NB4 (cell line): ENCODE results near the gene SEMA3E.
A peak's percentile ranks its signal among the peaks of the same experiment; 100 is the strongest.

Experiments
- DNase-seq: peaks from one replicate; pipeline ENCODE4 v3.0.0; 2010; ENCODE audit warnings: low read depth
- H3K4me3 ChIP-seq: one replicate; pipeline ENCODE4 v1.5.1; 2011; ENCODE audit warnings: mild to moderate bottlenecking, low read depth, low read length, moderate library complexity
- MYC ChIP-seq: IDR thresholded peaks from 2 replicates; pipeline ENCODE4 v1.6.1; 2011; ENCODE audit warnings: low read depth, low read length
- POLR2A ChIP-seq: IDR thresholded peaks from 2 replicates; pipeline ENCODE4 v1.6.1; 2011; ENCODE audit warnings: mild to moderate bottlenecking; ENCODE audit not compliant: insufficient read length; ENCODE audit errors: extremely low read depth
- TF ChIP-seq, protein P1 (sequence below): IDR thresholded peaks from one replicate; pipeline ENCODE4 v1.5.1; 2012; ENCODE audit warnings: low read depth, low read length
- TF ChIP-seq, protein P2 (sequence below): IDR thresholded peaks from 2 replicates; pipeline ENCODE4 v1.6.1; 2011; ENCODE audit warnings: low read depth, low read length

The SEMA3E gene

DNA sequence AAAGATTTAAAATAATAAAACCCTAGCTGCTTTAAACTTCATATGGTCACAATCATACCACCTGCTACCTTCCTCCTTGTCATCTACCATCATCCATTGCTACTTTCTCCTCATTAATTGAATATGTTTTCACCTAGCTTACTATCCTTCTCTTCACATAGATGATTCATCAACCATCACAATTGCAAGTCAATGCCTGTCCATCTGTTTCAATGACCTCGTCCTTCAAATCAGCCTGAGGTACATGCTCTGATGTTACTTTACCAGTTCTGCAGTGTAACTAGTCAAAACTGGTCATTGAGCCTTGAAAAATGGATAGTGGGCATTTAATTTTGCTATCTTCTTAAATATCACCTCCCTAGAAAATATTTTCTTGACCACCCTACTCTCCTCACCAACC, 164.7 kb downstream of the SEMA3E start:
- TF ChIP-seq POLR2A (no peak), MYC (no peak)
- TF ChIP-seq, protein P1, sequence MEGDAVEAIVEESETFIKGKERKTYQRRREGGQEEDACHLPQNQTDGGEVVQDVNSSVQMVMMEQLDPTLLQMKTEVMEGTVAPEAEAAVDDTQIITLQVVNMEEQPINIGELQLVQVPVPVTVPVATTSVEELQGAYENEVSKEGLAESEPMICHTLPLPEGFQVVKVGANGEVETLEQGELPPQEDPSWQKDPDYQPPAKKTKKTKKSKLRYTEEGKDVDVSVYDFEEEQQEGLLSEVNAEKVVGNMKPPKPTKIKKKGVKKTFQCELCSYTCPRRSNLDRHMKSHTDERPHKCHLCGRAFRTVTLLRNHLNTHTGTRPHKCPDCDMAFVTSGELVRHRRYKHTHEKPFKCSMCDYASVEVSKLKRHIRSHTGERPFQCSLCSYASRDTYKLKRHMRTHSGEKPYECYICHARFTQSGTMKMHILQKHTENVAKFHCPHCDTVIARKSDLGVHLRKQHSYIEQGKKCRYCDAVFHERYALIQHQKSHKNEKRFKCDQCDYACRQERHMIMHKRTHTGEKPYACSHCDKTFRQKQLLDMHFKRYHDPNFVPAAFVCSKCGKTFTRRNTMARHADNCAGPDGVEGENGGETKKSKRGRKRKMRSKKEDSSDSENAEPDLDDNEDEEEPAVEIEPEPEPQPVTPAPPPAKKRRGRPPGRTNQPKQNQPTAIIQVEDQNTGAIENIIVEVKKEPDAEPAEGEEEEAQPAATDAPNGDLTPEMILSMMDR: no peak
- TF ChIP-seq, protein P2, sequence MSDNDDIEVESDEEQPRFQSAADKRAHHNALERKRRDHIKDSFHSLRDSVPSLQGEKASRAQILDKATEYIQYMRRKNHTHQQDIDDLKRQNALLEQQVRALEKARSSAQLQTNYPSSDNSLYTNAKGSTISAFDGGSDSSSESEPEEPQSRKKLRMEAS: no peak
- no peak overlapping the region for H3K4me3 ChIP-seq
- DNase-seq: no peak

DNA sequence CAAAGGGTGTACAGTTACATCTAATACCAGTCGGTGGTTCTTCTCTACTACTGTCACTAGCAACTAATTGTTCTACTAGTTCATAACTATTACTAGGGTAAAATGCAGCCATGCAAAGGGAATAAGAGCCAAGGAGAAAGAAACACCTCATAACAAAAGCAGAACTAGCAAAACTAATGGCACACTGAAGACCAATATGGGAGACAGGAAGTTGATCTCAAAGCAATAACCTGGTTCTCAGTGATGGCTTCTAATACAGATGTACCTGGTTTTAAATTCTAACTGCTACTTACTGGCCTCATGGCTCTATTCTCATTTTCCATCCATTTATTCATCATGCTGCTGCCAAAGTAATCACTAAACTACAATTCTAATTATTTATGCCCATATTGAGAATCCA, 170.3 kb downstream of the SEMA3E start:
- TF ChIP-seq MYC (no peak), POLR2A (no peak)
- TF ChIP-seq, protein P1: no peak
- TF ChIP-seq, protein P2: no peak
- no peak overlapping the region for H3K4me3 ChIP-seq
- DNase-seq: no peak

DNA sequence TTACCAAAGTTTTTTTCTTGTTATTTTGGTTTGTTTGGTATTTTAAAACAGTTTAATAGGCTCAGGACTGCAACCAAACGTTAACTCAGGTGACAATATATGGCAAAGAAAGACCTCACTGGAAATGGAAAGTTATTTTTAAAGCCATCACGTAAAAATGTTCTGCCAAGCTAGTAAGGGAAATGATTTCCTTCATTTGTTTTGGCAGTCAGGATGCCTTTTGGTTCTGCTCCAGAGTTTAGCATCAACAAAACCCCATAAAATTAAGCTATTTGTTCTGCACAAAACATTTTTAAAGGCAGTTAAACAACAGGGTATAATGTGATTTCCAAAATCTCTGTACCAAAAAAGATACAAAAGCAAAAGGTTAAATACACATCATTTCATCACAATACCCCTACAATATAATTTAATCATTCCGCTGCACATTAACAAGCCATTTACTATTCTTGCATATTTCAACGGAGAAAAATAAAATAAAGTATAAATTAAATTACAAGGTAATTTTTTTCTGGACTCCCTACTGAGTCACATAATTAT, 172.4 kb downstream of the SEMA3E start:
- no peak for DNase-seq
- no peak for TF ChIP-seq MYC
- TF ChIP-seq, protein P2: no peak
- no peak for TF ChIP-seq POLR2A
- TF ChIP-seq, protein P1: no peak
- no peak overlapping the region for H3K4me3 ChIP-seq

DNA sequence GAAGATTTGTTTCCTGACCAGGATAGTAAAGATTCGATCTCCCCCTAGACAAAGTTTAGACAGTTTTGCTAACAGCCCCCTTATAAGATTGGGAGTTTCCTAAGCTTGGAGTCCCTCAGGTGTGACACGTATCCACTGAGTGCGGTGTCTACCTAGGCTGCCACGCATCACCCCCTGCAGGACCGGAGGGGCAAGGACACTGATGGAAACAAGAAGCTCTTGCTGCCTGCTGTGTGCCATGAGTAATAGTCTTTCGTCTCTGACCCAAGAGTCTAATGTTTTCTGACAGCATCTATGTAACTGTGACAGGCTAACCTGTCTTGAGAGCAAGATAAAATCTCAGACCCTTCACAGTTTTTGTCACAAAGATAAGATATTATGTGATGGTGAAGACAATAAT, 173.5 kb downstream of the SEMA3E start:
- no peak overlapping the region for H3K4me3 ChIP-seq
- TF ChIP-seq, protein P1: peak; percentile 15
- no peak for TF ChIP-seq POLR2A
- DNase-seq: peak; percentile 19

DNA sequence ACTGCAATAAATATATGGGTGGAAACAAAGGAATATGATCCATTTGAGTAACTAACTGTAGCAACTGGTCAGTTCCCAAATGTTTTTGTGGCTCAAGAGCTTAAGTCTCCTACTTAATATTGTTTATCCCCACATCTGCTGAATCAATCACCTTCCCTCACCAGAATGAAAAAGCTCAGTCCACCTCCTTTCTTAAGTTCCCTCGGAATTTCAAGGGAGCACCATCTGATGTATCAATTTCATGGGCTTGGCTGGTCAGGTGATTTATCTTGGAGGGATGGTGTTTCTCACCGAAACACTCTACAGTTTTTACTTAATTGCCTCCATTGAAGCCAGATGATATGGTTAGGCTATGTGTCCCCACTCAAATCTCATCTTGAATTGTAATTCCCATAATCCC, 176.6 kb downstream of the SEMA3E start:
- no peak overlapping the region for H3K4me3 ChIP-seq
- TF ChIP-seq POLR2A (no peak), MYC (no peak)
- TF ChIP-seq, protein P1: no peak
- TF ChIP-seq, protein P2: no peak
- DNase-seq: no peak

DNA sequence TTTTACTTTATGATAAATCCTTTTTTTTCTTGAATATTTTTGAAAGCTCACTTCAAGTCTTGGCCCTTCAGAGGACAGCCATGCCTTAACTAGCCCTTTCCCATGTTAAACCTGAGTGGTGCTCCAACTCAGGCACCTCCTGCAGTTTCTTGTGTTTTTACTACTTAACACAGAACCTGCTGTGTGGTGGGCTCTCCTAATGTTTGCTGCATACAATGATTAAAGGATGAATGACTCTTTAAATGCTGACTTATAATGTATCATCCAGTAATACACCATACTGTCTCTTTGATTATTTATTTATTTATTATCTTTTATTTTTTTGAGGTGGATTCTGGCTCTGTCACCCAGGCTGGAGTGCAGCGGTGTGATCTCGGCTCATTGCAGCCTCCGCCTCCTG, 179.4 kb downstream of the SEMA3E start:
- no peak overlapping the region for H3K4me3 ChIP-seq
- TF ChIP-seq MYC (no peak), POLR2A (no peak)
- TF ChIP-seq, protein P2: no peak
- TF ChIP-seq, protein P1: no peak
- no peak for DNase-seq
